GM12878 (cell line): ENCODE data around the gene HNF4A. TPM values are rescaled to one million over a fixed set of nuclear protein-coding genes. Genes with fewer than 3 reads are reported as not detected.

Source experiments
- ATF3 ChIP-seq: IDR thresholded peaks from 2 replicates; pipeline ENCODE4 v1.6.1; 2011; ENCODE audit warnings: low read depth, mild to moderate bottlenecking, low read length, moderate library complexity, borderline replicate concordance; ENCODE audit errors: extremely low read depth
- DPF2 ChIP-seq: fragments of 450-650 bp; IDR thresholded peaks from 2 replicates; pipeline ENCODE4 v1.6.1; 2017; ENCODE audit warnings: mild to moderate bottlenecking
- E2F4 ChIP-seq: IDR thresholded peaks from 2 replicates; pipeline ENCODE4 v1.6.1; 2012; ENCODE audit warnings: low read depth, low read length, improper control_type of control experiment
- E2F8 ChIP-seq: fragments of 450-650 bp; IDR thresholded peaks from 2 replicates; pipeline ENCODE4 v1.6.1; 2018; ENCODE audit warnings: mild to moderate bottlenecking, low read depth, moderate library complexity; ENCODE audit not compliant: partially characterized antibody
- E4F1 ChIP-seq: fragments of 450-650 bp; IDR thresholded peaks from 2 replicates; pipeline ENCODE4 v1.6.1; 2018; ENCODE audit warnings: borderline replicate concordance, mild to moderate bottlenecking; ENCODE audit not compliant: partially characterized antibody
- MYB ChIP-seq: fragments of 150-350 bp; IDR thresholded peaks from 2 replicates; pipeline ENCODE4 v1.6.1; 2014; ENCODE audit warnings: mild to moderate bottlenecking, low read depth, low read length, borderline replicate concordance
- PAX8 ChIP-seq: fragments of 450-650 bp; IDR thresholded peaks from 2 replicates; pipeline ENCODE4 v1.6.1; 2017; ENCODE audit warnings: mild to moderate bottlenecking, moderate library complexity
- PML ChIP-seq: IDR thresholded peaks from 2 replicates; pipeline ENCODE4 v1.6.1; 2012; ENCODE audit warnings: low read length, inconsistent platforms
- POU2F2 ChIP-seq: IDR thresholded peaks from 3 replicates; pipeline ENCODE4 v1.6.1; 2011; ENCODE audit warnings: low read depth, mild to moderate bottlenecking, low read length, borderline replicate concordance
- polyA plus RNA-seq, 11 experiments: library from polyadenylated mRNA; depleted of rRNA in 4 of 11; unstranded in 6 of 11; stranded (reverse) in 5 of 11; fragments of >200 nt; fragmentation: Nextera tagmentation in 4 of 11; fragmentation: Illumina TruSeq in 1 of 11; extraction: Ambion mirVana in 4 of 11; extraction: Trizol in 1 of 11; gene quantifications; 1 replicate in 1 of 11; 2 replicates in 10 of 11; pipeline versions ENCODE4 v1.2.1 to v1.2.3, GENCODE V29; 2011 to 2016; ENCODE audit warnings: inconsistent platforms in 2 of 11, missing spikeins in 2 of 11, low read depth in 1 of 11
- total RNA-seq, 4 experiments: library from RNA; depleted of rRNA in 3 of 4; stranded (reverse); fragments of >200 nt in 3 of 4; fragmentation: Illumina TruSeq in 1 of 4; extraction: Trizol in 1 of 4; gene quantifications; 2 replicates each; pipeline versions ENCODE4 v1.2.1 to v1.2.3, GENCODE V29; 2013 to 2021

HNF4A gene
- total and polyA plus RNA-seq, 10 of the 15 experiments (the other 5 are each of a cell fraction or from before 2014, with no cell fraction given) = 0.21 TPM; not detected in 9

GRCh38 chr20:44357555-44358125 is 2.1 kb downstream of the HNF4A start (continued):
- no peak for TF ChIP-seq E4F1
- no peak for TF ChIP-seq E2F8
- TF ChIP-seq E2F4 = no peak
- no peak for TF ChIP-seq ATF3
- no peak for TF ChIP-seq DPF2
- no peak for TF ChIP-seq POU2F2
- no peak for TF ChIP-seq PML
- TF ChIP-seq PAX8 = no peak
- no peak for TF ChIP-seq MYB
